HPDE6-E6E7 (cell line): ENCODE measurements around the gene EDIL3.

Source experiments
- DNase-seq: peaks from one replicate; pipeline ENCODE4 v3.0.0; 2011; ENCODE audit warnings: missing footprints; ENCODE audit errors: extremely low spot score

EDIL3 gene

GRCh38 chr5:84259283-84260045 is 125.2 kb downstream of the EDIL3 start:
- DNase-seq, result no peak

- no peak for DNase-seq
These were observed 127.6 kb downstream of the EDIL3 start for GRCh38 chr5:84257061-84257460.

- DNase-seq, result peak; percentile 5
These were observed 129.4 kb downstream of the EDIL3 start for GRCh38 chr5:84255315-84255714.

GRCh38 chr5:84253946-84254345 is 130.7 kb downstream of the EDIL3 start:
- no peak for DNase-seq

GRCh38 chr5:84251503-84251902 is 133.2 kb downstream of the EDIL3 start:
- DNase-seq, result no peak

GRCh38 chr5:84249918-84250630 is 134.6 kb downstream of the EDIL3 start:
- no peak for DNase-seq

- no peak for DNase-seq
These were observed 136.7 kb downstream of the EDIL3 start for GRCh38 chr5:84248013-84248412.

GRCh38 chr5:84242286-84242685 is 142.4 kb downstream of the EDIL3 start:
- no peak for DNase-seq

GRCh38 chr5:84239494-84239893 is 145.2 kb downstream of the EDIL3 start:
- DNase-seq, result peak; percentile 71

GRCh38 chr5:84237126-84237525 is 147.6 kb downstream of the EDIL3 start:
- no peak for DNase-seq

GRCh38 chr5:84231433-84231832 is 153.2 kb downstream of the EDIL3 start:
- DNase-seq, result no peak

GRCh38 chr5:84229045-84229444 is 155.6 kb downstream of the EDIL3 start:
- no peak for DNase-seq

GRCh38 chr5:84228266-84228665 is 156.4 kb downstream of the EDIL3 start:
- no peak for DNase-seq

- no peak for DNase-seq
These were observed 157.4 kb downstream of the EDIL3 start for GRCh38 chr5:84227236-84227635.

- DNase-seq, result no peak
These were observed 166.1 kb downstream of the EDIL3 start for GRCh38 chr5:84218546-84218945.

- peak; percentile 8 for DNase-seq
These were observed 169.2 kb downstream of the EDIL3 start for GRCh38 chr5:84215521-84215920.

- DNase-seq, result no peak
These were observed 170.8 kb downstream of the EDIL3 start for GRCh38 chr5:84213861-84214260.

GRCh38 chr5:84213212-84213611 is 171.5 kb downstream of the EDIL3 start:
- no peak for DNase-seq

GRCh38 chr5:84204772-84205171 is 179.9 kb downstream of the EDIL3 start:
- DNase-seq, result no peak

GRCh38 chr5:84202136-84202535 is 182.5 kb downstream of the EDIL3 start:
- DNase-seq, result no peak

GRCh38 chr5:84197538-84197937 is 187.1 kb downstream of the EDIL3 start:
- DNase-seq, result no peak

- no peak for DNase-seq
These were observed 193.4 kb downstream of the EDIL3 start for GRCh38 chr5:84191281-84191680.

- DNase-seq, result no peak
These were observed 199.8 kb downstream of the EDIL3 start for GRCh38 chr5:84184857-84185256.
